Mucosa of rectum (tissue), 2 donors: ENCODE data around the gene CCDC85A.

ENCODE experiments used
- H3K27ac ChIP-seq, 2 donors: one replicate each; pipeline ENCODE4 v1.7.0; 2013; ENCODE audit warnings: inconsistent platforms in 2 of 2, low read depth in 2 of 2, low read length in 2 of 2
- H3K27me3 ChIP-seq, 2 donors: one replicate each; pipeline ENCODE4 v1.7.0; 2013; ENCODE audit warnings: low read length in 2 of 2; ENCODE audit not compliant: control insufficient read depth in 2 of 2, insufficient read depth in 2 of 2
- H3K36me3 ChIP-seq, 2 donors: one replicate each; pipeline ENCODE4 v1.7.0; 2013; ENCODE audit warnings: low read length in 2 of 2; ENCODE audit not compliant: control insufficient read depth in 2 of 2, insufficient read depth in 2 of 2
- H3K4me1 ChIP-seq, 2 donors: one replicate each; pipeline ENCODE4 v1.7.0; 2013; ENCODE audit warnings: low read length in 2 of 2, mild to moderate bottlenecking in 1 of 2; ENCODE audit not compliant: control insufficient read depth in 2 of 2, insufficient read depth in 2 of 2
- H3K4me3 ChIP-seq, 2 donors: one replicate each; pipeline ENCODE4 v1.7.0; 2013; ENCODE audit warnings: low read length in 2 of 2
- H3K9ac ChIP-seq, 2 donors: one replicate each; pipeline ENCODE4 v1.7.0; 2013; ENCODE audit warnings: low read length in 2 of 2, low read depth in 1 of 2, mild to moderate bottlenecking in 1 of 2
- H3K9me3 ChIP-seq, 2 donors: one replicate each; pipeline ENCODE4 v1.7.0; 2013; ENCODE audit warnings: low read length in 2 of 2; ENCODE audit not compliant: control insufficient read depth in 2 of 2
- donor health status: healthy.
- donor health status: Normal muscosa, but diverticular disease.

Gene CCDC85A

DNA sequence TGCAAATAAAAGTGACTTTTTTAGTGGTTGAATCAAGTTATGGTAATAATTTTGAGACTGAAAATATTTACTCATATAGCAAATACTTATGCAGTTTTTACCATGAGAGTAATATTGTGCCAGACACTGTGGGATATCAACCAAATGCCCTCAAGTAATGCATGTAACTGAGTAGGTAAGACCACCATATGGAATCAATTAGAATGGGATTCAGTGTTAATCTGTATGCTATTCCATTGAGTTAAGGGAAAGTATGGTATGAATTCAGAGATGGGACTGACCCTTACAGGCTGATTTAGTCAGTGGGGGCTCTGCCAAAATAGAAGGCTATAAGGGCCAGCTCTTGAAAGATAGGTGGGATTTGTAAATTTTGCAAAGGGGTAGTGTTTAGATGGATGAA, 131.6 kb downstream of the CCDC85A start:
- Histone ChIP-seq H3K4me1 (peaks cover 0 to 5% of the 10 kb centered on the region in 2 donors), H3K9ac (no peak overlapping the region), H3K9me3 (no peaks in the 10 kb centered on the region), H3K4me3 (no peak overlapping the region), H3K27me3 (no peaks in the 10 kb centered on the region), H3K36me3 (no peaks in the 10 kb centered on the region), H3K27ac (no peak overlapping the region)

DNA sequence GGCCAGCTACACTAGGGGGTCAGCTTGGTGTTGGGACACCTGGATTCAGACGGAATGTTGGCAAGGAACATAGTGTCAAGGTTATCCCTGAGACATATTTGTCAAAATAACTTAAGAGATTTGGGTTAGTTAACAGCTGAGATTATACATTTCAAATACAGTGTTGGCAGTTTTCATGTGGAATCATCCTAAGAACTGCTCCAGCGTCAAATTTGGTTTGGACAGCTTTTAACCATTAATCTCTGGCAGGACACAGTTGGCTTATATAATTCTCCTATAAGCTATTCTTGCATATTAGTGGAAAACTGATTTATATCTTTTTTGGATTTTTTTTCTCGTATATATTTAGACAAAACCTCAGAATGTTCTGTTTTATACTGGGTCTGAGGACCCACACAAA, 132.2 kb downstream of the CCDC85A start:
- Histone ChIP-seq H3K27ac (no peak overlapping the region), H3K4me3 (no peak overlapping the region), H3K4me1 (peaks cover 0 to 5% of the 10 kb centered on the region in 2 donors), H3K9ac (no peak overlapping the region), H3K9me3 (no peaks in the 10 kb centered on the region), H3K27me3 (no peaks in the 10 kb centered on the region), H3K36me3 (no peaks in the 10 kb centered on the region)

DNA sequence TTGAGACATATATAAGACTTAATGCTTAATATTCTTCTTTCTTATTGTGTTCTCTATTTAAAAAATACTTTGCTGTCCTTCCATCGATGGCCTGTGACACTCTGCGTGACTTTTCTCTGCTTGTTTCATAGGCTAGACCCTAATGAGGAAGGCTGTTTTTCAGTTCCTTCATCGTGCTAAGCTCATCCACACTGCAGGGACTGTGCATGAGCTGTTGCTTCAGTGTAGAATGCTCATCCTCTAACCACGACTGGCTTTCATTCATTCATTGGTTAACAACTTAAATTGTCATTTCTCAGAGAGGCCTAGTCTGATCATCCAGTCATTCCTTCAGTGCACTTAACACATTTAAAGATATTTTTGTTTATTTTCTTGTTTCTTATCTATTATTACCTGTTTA, 134.4 kb downstream of the CCDC85A start:
- peaks cover 0 to 5% of the 10 kb centered on the region in 2 donors for H3K4me1 ChIP-seq
- H3K27me3 ChIP-seq, result no peaks in the 10 kb centered on the region
- H3K9ac ChIP-seq, result no peak overlapping the region
- H3K9me3 ChIP-seq, result no peaks in the 10 kb centered on the region
- no peaks in the 10 kb centered on the region for H3K36me3 ChIP-seq
- no peak overlapping the region for H3K4me3 ChIP-seq
- H3K27ac ChIP-seq, result no peak overlapping the region

DNA sequence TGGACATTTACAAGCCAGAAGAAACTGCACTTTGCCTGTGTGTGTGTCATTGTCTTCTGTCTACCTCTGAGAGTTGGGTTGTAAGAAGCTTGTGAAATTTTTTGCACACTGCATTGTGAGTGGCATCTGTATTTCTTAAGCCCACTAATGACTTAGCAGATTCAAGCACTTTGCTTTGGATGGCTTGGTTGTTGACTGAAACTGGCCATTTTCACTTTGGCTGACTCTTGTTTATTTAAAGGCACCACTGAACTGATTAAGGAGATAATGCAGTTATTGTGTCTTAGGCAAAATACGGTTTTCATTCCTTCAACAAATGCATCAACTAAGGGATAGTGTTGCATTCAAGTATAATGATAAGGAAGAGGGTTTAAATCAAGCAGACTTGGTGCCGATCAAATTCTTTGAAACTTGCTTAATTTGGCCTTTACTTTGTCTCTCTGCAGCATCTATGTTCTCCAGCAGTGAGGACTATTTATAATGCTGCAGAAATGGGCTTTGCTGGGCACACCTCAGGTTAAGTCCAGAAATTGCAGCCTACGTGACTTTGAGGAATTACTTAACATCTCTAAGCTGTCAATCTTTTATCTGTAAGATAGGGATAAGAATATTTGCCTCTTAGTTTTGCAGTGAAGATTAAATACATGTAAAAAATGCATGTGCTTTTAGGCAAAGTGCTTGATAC, 142.0 kb downstream of the CCDC85A start:
- Histone ChIP-seq H3K27me3 (no peaks in the 10 kb centered on the region), H3K9me3 (no peaks in the 10 kb centered on the region), H3K9ac (no peak overlapping the region), H3K36me3 (no peaks in the 10 kb centered on the region), H3K4me1 (no peaks in the 10 kb centered on the region), H3K4me3 (no peak overlapping the region), H3K27ac (no peak overlapping the region)

DNA sequence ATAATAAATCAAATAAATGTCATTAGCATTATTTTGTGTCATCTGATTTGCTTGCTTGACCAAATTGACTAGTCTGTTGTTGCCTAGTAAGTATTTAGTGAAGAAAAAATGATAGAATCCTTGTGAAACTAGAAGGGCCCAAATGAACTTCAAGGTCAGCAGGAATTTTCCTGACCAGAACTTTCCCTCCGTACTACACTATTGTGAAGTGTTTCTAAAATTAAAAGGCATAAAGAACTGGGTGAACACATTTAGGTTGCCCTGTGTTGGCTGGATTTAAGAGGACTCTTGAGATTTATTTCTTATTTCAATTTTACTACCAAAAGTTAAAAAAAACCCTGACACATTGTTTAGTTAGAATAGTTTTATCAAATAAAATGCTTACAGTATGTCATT, 142.6 kb downstream of the CCDC85A start:
- Histone ChIP-seq H3K4me1 (no peaks in the 10 kb centered on the region), H3K4me3 (no peak overlapping the region), H3K9me3 (no peaks in the 10 kb centered on the region), H3K36me3 (no peaks in the 10 kb centered on the region), H3K27ac (no peak overlapping the region), H3K9ac (no peak overlapping the region), H3K27me3 (no peaks in the 10 kb centered on the region)

DNA sequence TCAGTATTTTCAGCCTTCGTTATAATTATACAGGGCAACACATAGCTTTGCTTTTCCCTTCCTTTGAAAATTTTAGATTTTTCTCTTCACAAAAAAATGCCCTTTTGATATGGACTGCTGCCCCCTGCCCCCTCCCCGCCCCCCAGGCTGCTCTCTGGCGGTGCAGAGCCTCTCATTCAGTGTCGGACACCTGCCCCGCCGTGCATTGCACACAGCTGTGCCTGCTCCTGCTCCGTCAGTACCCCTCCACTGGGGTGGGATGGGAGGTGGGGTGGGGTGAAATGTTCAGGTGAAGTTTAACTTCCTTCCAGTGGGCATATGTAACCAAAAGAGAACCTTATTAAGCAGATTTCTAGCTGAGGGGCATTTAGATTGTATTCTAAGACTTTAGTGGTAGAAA, 148.0 kb downstream of the CCDC85A start:
- Histone ChIP-seq H3K27ac (no peak overlapping the region), H3K27me3 (no peaks in the 10 kb centered on the region), H3K4me1 (no peaks in the 10 kb centered on the region), H3K9ac (no peak overlapping the region), H3K36me3 (no peaks in the 10 kb centered on the region), H3K9me3 (no peaks in the 10 kb centered on the region), H3K4me3 (no peak overlapping the region)

DNA sequence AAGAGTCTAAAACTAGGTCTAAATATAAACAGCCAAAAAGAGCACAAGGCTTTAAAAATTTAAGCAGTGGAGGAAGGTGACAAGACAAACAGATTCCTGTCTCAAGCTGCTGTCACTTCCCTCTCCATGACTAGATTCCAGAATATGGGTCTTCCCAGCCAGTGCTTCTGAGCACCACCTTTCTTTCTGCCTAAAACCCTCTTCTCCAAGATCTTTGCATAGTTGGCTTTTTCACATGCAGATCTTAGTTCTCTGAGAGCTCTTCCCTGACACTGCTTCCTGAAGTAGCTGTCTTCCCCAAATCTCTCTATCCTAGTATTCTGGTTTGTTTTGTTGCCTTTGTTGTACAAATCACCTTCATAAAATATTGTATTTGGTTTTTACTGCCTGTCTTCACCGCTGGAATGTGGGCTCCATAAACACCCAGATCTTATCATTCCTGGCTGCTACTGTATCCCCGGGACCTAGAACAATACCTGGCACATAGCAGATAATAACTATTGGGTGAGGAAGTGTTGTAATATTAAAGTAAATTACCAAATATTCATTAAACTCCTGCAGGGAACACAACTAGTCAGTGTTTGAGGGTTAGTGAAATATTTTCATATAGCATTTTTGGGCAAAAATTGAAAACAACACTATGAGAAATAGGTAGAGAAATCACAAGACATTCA, 150.2 kb downstream of the CCDC85A start:
- no peaks in the 10 kb centered on the region for H3K36me3 ChIP-seq
- H3K4me1 ChIP-seq, result no peaks in the 10 kb centered on the region
- no peak overlapping the region for H3K27ac ChIP-seq
- H3K9me3 ChIP-seq, result no peaks in the 10 kb centered on the region
- H3K27me3 ChIP-seq, result no peaks in the 10 kb centered on the region
- no peak overlapping the region for H3K9ac ChIP-seq
- no peak overlapping the region for H3K4me3 ChIP-seq

DNA sequence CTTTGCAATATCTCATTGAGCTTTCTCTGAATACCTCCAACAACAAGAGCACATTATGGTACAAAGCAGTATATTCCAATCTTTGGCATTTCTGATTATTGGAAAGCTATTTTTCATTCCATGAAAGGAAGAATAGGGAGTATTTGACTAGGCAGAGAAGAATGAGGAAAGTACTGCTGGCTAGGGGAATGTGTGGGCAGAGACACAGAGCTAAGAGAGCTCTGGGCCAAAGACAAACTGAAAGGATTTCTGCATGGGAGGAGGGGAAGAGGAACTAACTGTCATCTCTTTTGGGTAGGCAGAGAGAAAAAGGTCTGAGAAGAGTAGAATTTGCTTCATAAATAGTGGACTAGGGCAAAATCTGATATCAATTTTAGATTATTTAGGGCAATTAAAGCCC, 150.8 kb downstream of the CCDC85A start:
- H3K4me3 ChIP-seq, result no peak overlapping the region
- no peaks in the 10 kb centered on the region for H3K9me3 ChIP-seq
- no peak overlapping the region for H3K27ac ChIP-seq
- H3K9ac ChIP-seq, result no peak overlapping the region
- H3K27me3 ChIP-seq, result no peaks in the 10 kb centered on the region
- H3K4me1 ChIP-seq, result no peaks in the 10 kb centered on the region
- no peaks in the 10 kb centered on the region for H3K36me3 ChIP-seq

DNA sequence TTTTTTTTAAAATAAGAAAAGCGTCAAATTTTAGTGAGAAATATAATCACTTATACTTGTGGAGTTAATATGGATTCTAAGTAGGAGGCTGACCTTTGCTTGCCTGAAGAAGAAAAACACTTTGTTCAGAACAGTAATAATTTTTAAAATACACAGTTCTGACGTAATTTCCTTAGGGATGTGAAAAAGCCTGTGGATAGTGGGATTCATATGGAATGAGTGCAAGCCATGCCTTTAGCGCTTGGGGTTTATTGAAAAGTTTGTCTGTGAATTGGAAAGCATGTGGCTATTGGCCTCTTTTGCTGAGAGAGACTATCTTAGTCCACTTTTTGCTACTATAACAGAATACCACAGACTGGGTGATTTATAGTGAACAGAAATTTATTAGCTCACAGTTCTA, 151.3 kb downstream of the CCDC85A start:
- no peaks in the 10 kb centered on the region for H3K4me1 ChIP-seq
- no peak overlapping the region for H3K9ac ChIP-seq
- no peaks in the 10 kb centered on the region for H3K9me3 ChIP-seq
- H3K27me3 ChIP-seq, result no peaks in the 10 kb centered on the region
- H3K4me3 ChIP-seq, result no peak overlapping the region
- H3K36me3 ChIP-seq, result no peaks in the 10 kb centered on the region
- H3K27ac ChIP-seq, result no peak overlapping the region

DNA sequence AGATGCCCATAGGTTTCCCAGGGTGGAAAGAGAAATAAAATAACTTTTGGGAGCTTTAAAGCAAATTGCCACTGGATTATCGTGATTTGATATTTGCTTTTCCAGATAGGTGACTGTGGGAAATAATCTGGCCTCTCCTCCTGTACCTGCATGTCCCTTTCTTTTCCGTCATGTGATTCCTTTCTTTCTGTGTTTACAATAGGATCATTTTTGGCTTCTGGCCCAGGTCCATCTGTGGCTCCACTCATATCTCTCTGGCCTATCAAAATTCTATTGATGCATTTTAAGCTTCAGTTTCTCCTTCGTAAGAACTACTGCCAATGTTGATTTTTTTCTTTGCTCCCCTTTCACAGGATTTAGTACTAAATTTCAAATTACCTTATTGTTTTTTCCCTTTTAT, 153.6 kb downstream of the CCDC85A start:
- H3K27me3 ChIP-seq, result no peaks in the 10 kb centered on the region
- H3K4me1 ChIP-seq, result no peaks in the 10 kb centered on the region
- H3K36me3 ChIP-seq, result no peaks in the 10 kb centered on the region
- H3K9me3 ChIP-seq, result no peaks in the 10 kb centered on the region
- H3K9ac ChIP-seq, result no peak overlapping the region
- no peak overlapping the region for H3K27ac ChIP-seq
- H3K4me3 ChIP-seq, result no peak overlapping the region
